ENCODE measurements around the gene SLC39A13.
A peak's percentile ranks its signal among the peaks of the same experiment; 100 is the strongest.

The SLC39A13 gene

DNA sequence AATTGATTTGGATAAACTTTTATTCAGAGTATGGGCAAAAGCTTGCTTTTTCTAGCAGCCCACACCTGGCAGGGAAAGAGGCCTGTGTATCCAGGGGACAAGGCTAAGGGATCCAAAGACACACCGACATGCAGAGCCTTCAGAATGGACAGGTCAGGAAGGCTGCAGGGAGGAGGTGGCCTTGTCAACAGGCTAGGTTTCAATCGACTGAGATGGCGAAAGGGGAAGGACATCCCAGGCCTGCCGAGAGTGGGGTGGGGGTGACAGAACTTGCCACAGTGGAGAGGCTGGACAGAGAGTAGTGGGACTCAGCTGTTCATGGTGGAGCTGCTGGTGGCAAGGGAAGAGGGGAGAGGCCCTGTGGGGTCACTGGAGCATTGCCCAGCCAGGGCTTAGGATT is 5.3 kb upstream of the SLC39A13 start:
- DNase-seq (ENCODE audit: low read depth in 2 of 2): no peak

DNA sequence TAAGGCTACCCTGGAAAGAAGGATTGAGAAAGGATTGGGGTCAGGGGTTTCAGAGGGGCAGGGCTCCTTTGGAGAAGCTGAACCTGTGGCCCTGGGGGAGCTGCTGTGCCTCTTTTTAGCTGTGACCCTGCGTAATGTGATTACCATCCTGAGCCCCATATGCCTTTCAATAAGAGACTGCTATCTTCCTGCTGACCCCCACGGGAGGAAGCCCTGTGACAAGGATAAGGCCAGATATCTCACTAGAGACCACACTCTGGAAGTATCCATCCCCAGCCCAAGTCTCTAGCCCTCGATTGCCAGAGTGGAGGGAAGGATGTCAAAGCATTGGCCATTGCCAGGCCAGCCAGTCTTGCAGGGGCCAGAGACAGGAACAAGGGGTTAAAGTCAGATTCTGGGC is 4.8 kb upstream of the SLC39A13 start:
- DNase-seq (ENCODE audit: low read depth in 2 of 2): no peak

DNA sequence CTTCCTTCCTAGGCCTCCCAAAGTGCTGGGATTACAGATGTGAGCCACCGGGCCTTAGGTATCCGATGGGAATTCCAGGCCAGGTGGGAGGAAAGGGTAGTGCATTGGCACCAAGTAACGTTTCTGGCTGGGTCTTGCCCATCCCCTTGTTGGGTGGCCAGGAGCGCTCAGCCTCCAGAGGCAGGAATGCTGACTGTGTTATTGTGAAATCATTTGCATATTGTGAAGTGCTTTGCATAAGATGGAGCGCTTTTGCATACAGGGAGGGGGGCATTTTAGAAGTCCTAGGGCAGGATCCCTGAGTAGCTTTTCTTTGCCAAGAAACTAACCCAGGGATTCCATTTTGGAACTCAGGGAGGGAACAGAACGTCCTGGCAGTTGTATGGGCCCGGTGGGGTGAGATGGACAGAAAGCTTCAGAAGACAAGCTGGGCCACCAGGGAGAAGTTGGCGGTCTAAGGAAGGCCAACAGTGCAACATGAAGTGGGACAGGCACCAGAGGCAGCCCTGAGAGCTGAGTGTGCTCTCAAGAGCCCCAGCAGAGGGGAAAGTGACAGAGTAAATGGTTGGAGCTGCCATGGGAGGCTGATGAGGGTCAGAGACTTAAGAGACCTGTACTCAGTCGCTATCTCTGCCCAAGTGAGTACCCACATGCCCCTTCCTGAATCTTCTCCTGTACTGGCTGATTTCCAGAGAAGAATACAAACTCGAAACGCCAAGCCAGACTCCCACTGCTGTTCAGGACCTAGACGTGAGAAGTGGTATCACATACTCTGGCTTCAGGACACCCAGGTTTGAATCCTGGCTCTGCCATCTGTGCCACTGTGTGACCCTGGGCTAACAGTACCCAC is 1.3 kb upstream of the SLC39A13 start:
- DNase-seq (ENCODE audit: low read depth in 2 of 2): no peak

DNA sequence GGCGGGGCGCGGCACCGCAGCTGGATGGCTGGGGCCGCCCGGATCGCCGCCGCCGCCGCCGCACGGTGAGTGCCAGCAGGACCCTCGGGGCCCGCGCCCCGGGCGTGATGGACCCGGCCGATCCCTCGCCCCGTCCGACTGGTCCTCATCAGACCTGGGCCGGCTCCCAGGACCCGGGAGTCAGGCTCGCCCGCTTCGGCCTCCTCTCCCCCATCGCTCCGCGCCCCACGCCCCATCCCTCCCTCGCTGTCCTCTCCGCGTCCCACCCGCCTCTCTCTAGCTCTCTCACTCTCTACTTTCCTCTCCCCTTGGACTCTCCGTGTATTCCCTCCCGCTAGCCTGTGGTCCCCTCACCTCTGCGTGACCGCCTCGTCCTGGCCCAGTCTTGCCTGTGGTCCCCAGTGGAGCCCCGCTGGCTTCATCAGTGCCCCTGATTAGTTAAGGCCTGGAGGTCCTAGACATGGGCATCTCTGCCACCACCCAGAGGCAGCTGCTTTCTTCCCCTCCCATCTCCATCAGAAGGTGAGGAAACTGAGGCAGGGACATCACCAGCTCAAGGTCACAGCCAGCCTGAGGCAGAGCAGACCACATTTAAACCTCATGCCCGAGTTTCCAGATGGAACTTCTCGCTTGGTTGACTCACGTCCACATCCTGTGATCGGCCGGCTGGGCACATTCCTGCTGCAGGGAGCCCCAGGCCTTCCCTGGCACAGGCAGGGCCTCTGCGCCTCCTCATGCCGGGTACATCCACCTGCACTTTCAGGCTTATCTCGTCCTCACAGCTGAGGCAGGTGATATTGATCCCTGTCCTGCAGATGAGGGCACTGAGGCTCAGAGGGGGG is 429 bp downstream of the SLC39A13 start:
- DNase-seq (ENCODE audit: low read depth in 2 of 2): no peak

DNA sequence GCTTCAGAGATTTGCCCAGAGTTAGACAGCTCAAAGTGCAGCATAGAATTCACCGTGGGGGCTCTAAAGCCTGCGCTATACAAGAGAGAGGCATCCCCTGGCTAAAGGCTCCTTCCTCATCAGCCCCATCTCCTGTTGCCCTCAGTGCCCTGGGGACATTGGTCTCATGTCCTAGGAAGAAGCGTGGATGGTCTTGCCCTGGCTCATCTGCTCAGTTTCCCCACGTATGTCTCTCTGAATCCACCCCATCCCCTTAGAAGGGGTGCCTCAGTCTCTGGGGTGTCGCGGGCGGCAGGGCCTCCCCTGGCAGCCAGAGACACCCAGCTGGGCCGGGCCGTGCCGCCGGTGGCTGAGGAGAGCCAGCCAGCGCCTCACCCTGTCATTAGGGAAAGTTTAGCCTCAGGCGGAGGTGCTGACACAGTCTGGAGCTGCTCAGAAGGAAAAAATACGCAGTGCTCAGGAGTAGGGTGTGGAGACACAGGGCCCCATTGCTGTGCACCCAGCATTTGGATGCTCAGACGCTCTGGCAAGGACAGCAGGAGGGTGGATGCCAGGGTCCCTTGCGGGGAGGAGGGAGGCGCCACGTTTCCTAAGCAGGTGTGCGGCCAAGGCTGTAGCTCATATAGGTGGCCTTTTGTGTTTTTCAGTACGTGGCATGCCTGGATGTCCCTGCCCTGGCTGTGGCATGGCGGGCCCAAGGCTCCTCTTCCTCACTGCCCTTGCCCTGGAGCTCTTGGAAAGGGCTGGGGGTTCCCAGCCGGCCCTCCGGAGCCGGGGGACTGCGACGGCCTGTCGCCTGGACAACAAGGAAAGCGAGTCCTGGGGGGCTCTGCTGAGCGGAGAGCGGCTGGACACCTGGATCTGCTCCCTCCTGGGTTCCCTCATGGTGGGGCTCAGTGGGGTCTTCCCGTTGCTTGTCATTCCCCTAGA is 1.3 kb downstream of the SLC39A13 start:
- DNase-seq (ENCODE audit: low read depth in 2 of 2): no peak

DNA sequence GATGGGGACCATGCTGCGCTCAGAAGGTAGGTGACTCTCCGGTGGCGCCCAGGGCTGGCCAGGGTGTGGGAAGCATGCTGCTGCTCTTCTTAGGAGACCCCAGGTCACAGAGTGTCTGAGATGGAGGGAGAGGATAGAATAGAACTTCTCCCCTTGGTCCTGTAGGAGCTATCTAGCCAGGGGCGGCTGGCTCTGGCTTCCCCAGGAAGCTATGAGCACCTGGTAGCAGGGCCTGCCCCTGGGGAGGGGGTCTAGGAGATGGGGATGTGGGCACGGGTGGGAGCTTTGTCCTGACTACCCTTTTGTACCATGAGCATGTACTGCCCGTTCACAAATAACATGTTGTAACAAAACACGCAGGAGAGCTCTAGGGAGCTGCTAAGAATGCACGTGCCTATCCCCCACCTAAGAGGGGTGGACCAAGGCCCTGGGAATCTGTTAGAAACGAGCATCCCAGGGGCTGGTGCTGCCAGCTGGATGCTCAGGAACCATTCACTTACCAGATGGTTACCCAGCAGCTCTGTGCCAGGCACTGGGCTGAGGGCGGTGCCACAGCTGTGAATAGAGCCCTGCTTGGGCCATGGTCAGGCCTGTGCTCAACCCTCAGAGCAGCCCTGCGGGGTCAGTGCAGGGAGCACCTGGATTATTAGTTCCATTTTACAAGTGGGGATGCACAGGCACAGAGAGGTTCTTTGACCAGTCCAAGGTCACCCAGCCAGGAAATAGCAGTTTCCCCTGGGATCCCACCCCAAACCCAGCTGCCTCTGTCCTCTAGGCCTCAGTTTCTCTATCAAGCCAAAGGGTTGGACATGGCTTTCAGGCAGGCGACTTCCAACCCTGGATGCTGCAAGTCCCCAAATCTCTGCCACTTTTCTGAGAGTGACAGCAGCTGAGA is 2.2 kb downstream of the SLC39A13 start:
- no peak for DNase-seq (ENCODE audit: low read depth in 2 of 2)

DNA sequence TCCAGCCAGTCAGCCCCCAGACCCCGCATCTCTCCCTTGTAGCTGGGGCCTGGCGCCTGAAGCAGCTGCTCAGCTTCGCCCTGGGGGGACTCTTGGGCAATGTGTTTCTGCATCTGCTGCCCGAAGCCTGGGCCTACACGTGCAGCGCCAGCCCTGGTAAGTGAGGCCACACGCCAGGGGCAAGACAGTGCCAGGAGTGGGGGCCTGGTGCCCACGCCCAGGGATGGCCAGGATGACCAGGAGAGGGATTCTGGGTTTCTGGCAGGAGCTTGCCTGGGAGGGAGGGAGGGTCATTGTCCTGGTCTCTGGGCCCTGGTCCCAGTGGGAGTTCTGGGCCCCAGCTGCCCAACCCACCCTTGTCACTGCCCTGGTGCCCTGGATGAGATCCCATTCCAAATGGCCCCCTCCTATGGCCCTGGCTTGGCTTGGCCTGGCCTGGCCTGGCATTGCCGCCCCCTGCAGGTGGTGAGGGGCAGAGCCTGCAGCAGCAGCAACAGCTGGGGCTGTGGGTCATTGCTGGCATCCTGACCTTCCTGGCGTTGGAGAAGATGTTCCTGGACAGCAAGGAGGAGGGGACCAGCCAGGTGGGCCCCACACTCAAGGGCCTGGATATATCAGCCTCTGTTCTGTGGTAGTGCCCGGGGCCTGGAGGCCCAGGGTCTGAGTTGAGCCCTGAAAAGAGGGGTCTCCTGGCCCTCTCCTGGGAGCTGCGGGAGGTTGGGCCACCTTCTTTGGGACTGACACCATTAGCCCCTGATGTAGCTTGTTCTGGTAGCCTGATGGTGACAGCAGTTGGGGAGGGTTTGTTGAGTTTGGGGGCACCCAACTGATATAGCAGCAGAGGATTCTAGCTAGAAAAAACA is 3.7 kb downstream of the SLC39A13 start:
- no peak for DNase-seq (ENCODE audit: low read depth in 2 of 2)

DNA sequence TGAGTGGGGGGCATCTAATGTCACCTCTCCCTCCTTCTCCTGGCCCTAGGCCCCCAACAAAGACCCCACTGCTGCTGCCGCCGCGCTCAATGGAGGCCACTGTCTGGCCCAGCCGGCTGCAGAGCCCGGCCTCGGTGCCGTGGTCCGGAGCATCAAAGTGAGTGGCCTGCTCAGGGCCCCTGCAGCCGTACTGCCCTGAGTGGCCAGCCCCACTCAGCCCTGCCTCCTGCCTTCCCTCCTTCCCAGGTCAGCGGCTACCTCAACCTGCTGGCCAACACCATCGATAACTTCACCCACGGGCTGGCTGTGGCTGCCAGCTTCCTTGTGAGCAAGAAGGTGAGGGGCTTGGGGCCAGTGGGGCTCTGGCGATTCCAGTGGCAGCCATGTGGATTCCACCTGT is 5.0 kb downstream of the SLC39A13 start:
- no peak for DNase-seq (ENCODE audit: low read depth in 2 of 2)

DNA sequence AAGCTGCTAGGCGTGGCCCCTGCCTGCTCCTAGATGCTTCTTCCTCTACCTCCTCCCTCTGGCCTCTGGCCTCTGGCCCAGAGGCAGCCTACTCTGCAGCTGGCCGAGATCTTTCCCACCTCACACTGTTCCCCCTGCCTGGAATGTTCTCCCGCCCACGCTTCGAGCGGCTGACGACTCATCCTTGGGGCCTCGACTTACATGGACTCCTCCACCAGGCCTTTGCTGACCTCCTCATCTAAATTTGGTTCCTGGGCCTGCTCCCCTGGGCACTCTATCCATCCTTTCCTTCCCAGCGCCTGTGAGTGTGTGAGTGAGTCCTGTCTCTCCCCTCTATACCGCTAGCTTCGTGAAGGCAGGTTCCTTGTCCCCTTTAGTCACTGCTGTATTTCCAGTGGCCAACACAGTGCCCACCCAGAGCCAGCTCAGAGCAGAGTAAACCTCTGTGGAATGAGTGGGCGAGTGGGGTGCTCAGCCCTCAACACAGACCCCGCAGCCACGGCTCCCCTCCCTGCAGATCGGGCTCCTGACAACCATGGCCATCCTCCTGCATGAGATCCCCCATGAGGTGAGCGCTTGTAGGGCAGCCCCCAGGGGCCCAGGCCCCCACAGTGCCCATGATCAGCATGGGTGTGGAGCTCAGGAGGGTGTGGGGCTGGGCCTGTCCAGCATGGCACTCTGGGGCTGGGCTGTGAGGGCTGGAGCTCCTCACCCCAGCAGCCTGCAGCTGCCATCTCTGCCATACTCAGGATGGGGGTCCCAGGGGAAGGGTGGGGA is 5.7 kb downstream of the SLC39A13 start:
- no peak for DNase-seq (ENCODE audit: low read depth in 2 of 2)

DNA sequence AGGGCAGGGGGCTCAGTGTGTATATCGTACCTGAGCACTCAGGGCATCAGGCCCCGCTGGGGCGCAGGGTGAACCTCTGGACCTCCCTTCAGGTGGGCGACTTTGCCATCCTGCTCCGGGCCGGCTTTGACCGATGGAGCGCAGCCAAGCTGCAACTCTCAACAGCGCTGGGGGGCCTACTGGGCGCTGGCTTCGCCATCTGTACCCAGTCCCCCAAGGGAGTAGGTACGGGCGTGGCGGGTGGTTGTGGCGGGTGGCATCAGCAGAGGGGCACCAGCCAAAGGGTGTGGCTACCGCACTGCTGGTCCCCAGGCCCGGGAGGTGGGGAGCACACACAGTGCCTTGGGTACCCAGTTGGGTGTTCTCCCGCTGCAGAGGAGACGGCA is 6.3 kb downstream of the SLC39A13 start:
- DNase-seq (ENCODE audit: low read depth in 2 of 2): no peak

DNA sequence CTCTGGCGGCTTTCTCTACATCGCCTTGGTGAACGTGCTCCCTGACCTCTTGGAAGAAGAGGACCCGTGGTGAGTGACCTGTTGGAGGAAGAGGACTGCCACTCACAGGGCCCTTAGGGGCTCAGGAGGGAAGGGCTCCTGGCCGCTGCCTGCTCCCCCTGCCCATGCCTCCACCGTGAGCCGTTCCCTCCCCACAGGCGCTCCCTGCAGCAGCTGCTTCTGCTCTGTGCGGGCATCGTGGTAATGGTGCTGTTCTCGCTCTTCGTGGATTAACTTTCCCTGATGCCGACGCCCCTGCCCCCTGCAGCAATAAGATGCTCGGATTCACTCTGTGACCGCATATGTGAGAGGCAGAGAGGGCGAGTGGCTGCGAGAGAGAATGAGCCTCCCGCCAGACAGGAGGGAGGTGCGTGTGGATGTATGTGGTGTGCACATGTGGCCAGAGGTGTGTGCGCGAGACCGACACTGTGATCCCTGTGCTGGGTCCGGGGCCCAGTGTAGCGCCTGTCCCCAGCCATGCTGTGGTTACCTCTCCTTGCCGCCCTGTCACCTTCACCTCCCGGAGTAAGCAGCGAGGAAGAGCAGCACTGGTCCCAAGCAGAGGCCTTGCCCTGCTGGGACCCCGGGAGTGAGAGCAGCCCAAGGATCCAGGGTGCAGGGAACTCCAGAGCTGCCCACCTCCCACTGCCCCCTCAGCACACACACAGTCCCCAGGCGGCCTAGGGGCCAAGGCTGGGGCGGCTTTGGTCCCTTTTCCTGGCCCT is 6.9 kb downstream of the SLC39A13 start:
- DNase-seq (ENCODE audit: low read depth in 2 of 2): no peak

DNA sequence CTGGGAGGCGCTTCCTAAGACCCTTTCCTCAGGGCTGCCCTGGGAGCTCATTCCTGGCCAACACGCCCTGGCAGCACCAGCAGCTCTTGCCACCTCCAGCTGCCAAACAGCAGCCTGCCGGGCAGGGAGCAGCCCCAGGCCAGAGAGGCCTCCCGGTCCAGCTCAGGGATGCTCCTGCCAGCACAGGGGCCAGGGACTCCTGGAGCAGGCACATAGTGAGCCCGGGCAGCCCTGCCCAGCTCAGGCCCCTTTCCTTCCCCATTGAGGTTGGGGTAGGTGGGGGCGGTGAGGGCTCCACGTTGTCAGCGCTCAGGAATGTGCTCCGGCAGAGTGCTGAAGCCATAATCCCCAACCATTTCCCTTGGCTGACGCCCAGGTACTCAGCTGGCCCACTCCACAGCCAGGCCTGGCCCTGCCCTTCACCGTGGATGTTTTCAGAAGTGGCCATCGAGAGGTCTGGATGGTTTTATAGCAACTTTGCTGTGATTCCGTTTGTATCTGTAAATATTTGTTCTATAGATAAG is 7.6 kb downstream of the SLC39A13 start:
- DNase-seq (ENCODE audit: low read depth in 2 of 2): no peak

DNA sequence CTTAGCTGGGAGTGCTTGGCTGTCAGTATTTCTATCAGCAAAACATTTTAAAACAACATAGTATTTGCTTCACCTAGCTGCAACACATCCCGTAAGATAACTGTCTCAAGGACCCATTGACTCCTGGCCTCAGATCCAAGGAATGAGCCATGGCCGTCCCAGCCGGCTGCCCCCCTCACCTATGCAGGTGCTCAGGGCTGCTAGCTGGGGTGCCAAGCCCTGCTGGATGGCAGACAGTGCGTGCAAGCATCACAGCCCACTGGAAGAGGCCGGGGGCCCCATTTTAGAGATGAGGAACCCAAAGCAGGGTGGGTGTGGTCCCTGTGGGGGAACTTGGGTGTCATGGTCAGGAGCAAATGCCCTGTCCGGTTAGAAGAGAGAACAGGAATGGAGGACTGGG is 9.3 kb downstream of the SLC39A13 start:
- DNase-seq (ENCODE audit: low read depth in 2 of 2): no peak

DNA sequence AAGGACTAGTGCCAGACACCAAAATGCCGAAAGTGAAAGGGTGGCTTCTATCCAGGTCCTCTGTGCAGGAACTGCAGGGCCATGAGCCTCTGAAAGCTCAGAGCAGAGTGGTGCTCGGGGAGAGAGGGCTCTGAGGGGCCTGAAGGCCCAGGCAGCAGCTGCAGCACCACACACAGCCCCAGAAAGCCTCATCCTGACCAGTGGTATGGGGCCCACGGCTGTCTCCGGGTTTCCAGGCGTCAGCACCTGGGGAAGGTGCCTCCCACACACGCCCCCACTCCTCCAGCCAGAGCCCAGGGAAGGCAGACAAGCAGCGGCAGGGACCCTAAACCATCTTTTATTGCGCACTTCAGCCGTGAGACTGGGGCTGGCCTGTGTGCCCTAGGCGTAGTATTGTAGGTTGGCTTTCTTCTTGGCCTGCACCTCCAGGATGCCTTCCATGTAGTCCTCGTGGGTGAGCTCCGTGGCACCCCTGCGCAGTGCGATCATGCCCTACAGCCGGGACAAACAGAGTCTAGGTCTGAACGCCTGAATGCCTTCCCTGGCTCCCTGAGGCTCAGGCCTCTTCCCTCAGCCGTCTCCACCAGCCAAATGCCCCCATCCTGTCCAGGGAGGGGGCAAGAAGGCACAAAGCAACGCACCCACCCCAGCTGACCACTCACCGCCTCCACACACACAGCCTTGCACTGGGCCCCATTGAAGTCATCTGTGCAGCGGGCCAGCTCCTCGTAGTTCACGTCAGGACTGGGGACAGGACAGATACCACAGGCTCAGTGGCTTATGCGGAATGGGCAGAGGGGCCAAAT is 10.3 kb downstream of the SLC39A13 start:
- DNase-seq (ENCODE audit: low read depth in 2 of 2): no peak

DNA sequence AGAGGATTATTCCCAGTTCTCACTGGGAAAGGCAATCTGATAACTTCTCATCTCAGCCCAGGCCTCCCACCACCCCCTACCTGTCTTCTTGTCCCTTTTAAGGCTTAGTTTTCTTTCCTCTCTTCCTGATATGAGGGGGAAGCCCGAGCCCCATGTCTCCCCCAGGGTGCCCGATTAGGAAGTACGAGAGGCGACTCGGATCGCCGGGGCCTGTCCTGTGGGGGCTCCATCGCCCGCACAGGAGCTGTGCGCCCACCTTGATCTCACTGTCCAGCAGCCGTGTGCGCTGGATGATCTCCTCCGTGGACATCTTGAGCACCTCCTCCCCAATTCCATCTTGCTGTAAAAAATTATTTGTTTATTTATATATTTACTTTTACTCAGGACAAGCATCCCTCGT is 17.2 kb downstream of the SLC39A13 start:
- no peak for DNase-seq (ENCODE audit: low read depth in 2 of 2)

DNA sequence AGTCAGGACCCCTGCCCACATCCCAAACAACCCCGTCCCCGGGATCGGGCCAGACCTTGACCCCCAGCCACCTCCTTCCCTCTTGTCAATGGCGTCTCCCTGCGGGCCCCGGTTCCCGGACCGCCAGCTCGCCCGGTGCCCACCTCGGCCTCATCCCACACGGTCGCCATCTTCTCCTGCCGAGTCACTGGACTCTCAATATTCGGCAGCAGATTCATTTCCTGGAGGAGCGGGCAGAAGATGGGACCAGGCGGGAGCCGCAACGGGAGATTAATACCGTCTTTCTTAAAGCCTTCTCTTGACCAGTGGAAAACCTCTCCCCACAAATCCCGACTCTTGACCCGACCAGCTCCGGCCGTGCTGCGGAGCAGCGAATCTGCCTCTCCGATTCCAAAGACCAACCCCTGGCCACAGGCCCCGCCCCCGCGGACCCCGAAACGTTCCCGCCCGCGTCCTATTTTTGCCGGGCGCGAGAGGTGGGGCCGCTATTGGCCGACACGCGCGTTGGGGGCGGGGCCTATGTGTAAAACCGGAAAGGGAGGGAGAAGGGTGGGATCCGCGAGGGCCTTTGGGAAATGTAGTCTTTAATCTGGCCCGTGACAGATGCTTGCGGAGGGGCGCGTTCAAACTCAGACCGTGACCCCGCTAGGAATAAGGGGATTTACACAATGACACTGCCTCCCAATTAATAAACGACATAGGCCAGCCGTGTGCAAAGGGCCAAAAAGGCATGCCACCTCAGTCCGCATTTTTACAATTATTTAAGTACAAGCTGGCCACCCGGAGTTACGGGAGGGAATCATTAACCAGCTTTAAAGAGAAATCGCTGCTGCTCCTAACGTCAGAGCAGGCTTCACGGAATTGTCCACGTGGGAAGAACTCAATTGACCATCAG is 17.9 kb downstream of the SLC39A13 start, which contains the start of gene PSMC3:
TSS of gene PSMC3 (minus strand) at position 378 of the 895 bp plus-strand sequence. CDS start at position 218, 160 bp downstream.
- peak; percentile 95 to 98 for DNase-seq (ENCODE audit: low read depth in 2 of 2)
